ENCODE measurements around the gene EML3.
"Not testable (repeated sequence)": the region's sequence is repeated elsewhere in the genome, so short reads cannot be mapped to it uniquely, and the experiment has no call there.

Gene EML3

DNA sequence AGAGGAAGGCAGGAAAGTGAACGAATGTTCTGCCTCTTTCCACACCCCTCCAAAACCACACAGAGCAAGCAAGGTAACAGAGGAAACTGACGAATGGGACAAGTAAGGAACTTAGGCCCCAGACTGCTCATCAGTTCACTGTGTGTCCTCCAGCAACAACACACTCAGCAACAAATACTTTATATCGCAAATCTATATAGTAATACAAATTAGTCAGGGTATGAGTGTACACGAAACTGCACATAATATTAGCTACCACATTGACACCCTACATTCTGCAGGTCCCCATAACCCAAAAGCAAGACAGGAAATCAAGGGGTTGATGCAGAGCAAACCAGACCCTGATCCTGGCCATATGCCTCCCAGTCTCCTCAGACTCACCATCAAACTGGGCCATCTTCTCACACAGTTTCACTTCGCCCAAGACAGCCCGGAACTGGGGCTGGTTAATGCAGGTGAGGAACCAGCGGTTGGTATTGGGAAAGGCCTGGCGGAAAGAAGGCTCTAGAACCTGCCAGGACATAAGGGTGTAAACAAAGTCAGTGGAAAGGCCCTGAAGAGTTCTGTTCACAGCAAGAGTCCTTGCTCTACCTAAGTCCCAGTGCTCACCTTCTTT is 45.4 kb downstream of the EML3 start:
- DNase-seq (ENCODE audit: low read depth): no peak
- no peak overlapping the region for H3K4me3 ChIP-seq (replicated peaks; ENCODE audit: low read depth, low read length)
- TF ChIP-seq, protein P1, sequence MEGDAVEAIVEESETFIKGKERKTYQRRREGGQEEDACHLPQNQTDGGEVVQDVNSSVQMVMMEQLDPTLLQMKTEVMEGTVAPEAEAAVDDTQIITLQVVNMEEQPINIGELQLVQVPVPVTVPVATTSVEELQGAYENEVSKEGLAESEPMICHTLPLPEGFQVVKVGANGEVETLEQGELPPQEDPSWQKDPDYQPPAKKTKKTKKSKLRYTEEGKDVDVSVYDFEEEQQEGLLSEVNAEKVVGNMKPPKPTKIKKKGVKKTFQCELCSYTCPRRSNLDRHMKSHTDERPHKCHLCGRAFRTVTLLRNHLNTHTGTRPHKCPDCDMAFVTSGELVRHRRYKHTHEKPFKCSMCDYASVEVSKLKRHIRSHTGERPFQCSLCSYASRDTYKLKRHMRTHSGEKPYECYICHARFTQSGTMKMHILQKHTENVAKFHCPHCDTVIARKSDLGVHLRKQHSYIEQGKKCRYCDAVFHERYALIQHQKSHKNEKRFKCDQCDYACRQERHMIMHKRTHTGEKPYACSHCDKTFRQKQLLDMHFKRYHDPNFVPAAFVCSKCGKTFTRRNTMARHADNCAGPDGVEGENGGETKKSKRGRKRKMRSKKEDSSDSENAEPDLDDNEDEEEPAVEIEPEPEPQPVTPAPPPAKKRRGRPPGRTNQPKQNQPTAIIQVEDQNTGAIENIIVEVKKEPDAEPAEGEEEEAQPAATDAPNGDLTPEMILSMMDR (IDR thresholded peaks at IDR 0.05; ENCODE audit: low read length, missing control alignments): no peak

DNA sequence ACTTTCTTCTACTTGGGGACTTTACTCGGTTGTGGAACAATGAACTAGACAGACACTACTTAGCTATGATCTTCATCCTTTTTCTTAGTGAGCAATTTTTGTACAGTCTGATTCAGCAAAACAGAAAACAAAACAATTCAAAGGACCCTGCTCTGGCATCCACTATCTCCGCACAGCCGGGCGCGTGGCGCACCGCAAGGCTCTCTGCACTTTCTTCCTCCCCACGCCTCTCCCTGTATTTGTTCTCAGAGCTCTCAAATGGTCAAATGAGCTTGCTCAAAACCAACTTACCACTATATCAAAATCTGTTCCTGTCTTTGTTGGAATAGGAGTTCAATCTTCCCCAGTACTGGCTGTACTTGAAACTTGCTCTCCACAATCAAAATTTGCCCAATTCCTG is 46.3 kb downstream of the EML3 start:
- DNase-seq (ENCODE audit: low read depth): no peak
- H3K4me3 ChIP-seq (replicated peaks; ENCODE audit: low read depth, low read length): no peak overlapping the region
- TF ChIP-seq, protein P1 (IDR thresholded peaks at IDR 0.05; ENCODE audit: low read length, missing control alignments): no peak

DNA sequence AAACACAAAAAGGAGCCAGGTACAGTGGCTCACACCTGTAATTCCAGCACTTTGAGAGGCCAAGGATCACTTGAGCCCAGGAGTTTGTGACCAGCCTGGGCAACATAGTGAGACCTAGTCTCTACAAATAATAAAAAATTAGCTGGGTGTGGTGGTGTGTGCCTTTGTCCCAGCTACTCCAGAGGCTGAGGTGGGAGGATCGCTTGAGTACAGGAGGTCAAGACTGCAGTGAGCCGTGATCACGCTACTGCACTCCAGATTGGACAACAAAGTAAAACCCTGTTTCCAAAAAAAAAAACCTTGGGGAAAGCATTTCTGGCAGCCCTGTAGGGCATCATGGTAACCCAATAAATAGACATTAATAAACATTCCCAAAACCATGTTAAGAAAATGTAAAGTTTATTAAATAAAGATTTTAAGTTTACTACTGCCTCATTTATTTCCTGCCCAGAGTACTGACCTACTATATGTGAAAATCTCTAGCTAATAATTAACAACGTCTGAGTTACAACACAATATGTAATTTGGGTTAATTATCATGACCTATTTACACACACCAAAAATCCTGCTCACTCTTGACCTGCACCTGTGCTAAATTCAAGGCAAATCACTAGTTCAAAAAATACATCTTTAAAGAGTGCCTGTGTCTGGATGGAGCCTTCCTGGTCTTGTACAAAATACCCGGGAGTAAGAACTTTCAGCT is 47.3 kb downstream of the EML3 start:
- H3K4me3 ChIP-seq (replicated peaks; ENCODE audit: low read depth, low read length): no peak overlapping the region
- TF ChIP-seq, protein P1 (IDR thresholded peaks at IDR 0.05; ENCODE audit: low read length, missing control alignments): no peak
- no peak for DNase-seq (ENCODE audit: low read depth)

DNA sequence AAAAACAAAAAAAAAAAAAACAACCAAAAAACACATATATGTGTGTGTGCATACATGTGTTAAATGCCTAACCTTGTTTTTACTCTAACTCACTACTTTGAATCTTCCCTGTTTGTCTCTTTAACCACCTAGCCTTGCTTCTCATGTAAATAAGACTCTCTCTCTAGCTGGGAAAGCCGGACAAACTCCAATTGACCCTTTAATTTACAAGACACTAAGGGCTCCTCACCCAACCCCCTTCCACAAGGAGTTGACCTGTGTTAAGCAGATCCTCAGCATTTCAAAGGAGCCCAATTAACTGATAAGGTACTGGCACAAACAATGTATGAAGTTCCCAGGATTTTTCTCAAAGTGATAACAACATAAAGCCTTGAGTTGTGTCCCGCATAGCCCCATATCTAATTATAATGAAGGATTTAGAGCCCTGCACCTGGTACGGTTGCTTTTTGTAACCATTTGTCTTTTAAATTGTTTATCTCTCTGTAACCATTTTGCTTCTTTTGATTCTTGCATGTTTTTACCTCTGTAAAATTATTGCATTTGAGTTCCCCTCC is 50.8 kb downstream of the EML3 start:
- not testable (repeated sequence) for H3K4me3 ChIP-seq (replicated peaks; ENCODE audit: low read depth, low read length); DNase-seq (ENCODE audit: low read depth)

DNA sequence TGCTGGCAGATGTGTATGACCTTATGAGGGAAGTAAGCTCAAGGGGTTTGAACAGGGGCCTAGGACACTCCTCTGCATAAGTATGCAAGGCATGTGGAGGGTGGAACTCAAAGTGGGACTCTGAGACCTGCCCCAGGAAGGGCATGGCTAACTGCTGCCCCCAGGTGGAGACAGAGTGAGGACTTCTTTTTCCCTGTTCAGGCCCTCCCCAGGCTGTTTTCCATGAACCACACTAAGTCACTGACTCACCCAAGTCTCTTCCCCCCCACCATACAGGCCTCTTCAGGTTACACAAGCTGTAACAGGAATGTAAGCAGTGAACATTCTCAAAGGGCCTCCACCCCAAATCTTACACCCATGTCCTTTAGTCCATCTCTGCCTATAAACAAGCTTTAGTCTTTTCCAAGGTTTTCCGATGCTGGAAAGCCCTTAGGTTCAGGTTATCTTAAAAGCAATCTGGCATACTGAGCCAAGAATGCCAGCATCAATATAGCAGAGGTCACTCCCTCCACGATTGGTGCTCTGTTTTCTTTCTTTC is 51.9 kb downstream of the EML3 start:
- TF ChIP-seq, protein P1 (IDR thresholded peaks at IDR 0.05; ENCODE audit: low read length, missing control alignments): peak; percentile 94
- DNase-seq (ENCODE audit: low read depth): peak; percentile 98
- H3K4me3 ChIP-seq (replicated peaks; ENCODE audit: low read depth, low read length): no peak overlapping the region

DNA sequence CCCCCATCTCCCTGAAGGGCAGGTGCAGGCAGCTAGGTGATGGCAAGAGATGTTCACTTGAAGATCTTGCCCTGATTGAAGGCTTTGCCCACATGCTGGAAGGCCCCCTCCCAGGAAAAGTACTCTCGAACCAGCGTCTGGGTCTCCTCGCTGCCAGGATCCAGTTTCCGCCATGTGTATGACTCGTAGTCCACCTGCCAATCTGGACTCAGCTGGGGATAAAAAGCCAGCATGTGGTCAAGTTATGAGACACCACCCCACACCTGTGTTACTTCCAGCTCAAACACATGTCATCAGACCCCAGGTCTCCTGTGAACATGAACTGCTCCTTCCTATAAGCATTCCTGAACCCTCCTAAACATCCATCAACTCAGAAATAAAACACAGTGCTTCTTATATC is 52.9 kb downstream of the EML3 start:
- H3K4me3 ChIP-seq (replicated peaks; ENCODE audit: low read depth, low read length); DNase-seq (ENCODE audit: low read depth): not testable (repeated sequence)

DNA sequence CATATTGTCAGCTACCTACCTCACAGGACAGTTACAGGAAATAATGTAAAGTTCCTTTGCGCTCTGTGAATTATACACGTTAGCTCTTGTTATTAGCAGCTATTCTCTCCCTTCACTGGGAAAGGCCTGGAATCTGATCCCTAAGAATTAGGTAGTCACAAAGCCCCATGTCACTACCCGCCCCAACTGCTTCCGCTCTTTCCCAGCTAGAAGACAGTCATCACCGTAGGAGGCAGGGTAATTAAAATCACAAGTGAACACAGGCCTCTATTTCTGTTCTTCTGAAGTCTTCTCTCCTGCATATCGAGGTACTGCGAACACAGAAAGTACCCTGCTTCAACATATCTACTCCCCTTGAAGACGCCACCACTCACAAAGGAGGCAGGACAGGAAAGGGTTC is 53.4 kb downstream of the EML3 start:
- TF ChIP-seq, protein P1 (IDR thresholded peaks at IDR 0.05; ENCODE audit: low read length, missing control alignments): no peak
- no peak for DNase-seq (ENCODE audit: low read depth)
- H3K4me3 ChIP-seq (replicated peaks; ENCODE audit: low read depth, low read length): no peak overlapping the region

DNA sequence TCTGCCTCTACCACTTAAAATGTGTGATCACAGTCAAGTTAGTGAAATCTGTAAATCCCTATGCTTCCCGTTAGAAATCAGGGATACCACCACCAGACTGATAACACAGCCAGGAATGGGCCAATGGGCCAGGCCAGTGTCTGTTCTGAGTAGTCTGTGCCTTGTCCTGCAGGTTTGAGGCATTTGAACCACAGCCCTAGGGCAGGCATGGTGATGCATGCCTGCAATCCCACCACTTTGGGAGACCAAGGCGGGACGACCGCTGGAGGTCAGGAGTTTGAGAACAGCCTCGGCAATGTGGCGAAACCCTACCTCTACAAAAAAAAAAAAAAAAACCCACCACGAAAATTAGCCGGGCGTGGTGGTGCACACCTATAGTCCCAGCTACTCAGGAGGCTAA is 53.9 kb downstream of the EML3 start:
- TF ChIP-seq, protein P1 (IDR thresholded peaks at IDR 0.05; ENCODE audit: low read length, missing control alignments): no peak
- no peak for DNase-seq (ENCODE audit: low read depth)
- no peak overlapping the region for H3K4me3 ChIP-seq (replicated peaks; ENCODE audit: low read depth, low read length)

All from fibroblast of pulmonary artery (primary cell).